Activated CD4-positive, alpha-beta T cell treated with anti-CD3 and anti-CD28 coated beads, Interleukin-2, amount 50 U/mL, for 16 hours (primary cell): ENCODE results near the gene MBP.
"Not testable (repeated sequence)": the region's sequence is repeated elsewhere in the genome, so short reads cannot be mapped to it uniquely, and the experiment has no call there.

Experiments
- DNase-seq: peaks from one replicate; pipeline ENCODE4 v3.0.0-alpha.2; 2020

Gene MBP

GRCh38 chr18:76982841-76983583 lies 149.6 kb downstream of the MBP start:
- peak; percentile 90 for DNase-seq

DNA sequence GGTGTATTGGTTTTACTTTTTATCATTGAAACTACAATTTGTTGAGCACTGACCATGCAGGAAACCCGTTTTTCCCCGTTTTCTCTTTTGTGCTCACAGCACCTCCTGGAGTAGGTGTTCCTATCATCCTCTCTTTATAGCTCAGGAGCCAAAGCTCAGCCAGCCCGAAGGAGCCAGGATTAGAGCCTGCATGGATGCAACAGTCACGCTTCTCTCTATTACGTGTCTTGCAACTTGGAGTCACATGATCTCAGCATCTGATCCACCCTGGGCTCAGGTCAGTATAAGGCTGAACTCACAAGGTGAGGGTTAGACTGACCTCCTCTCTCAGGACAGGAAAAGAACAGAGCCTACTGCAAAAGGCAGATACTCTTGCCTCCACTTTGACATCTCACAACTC lies 150.5 kb downstream of the MBP start:
- no peak for DNase-seq

DNA sequence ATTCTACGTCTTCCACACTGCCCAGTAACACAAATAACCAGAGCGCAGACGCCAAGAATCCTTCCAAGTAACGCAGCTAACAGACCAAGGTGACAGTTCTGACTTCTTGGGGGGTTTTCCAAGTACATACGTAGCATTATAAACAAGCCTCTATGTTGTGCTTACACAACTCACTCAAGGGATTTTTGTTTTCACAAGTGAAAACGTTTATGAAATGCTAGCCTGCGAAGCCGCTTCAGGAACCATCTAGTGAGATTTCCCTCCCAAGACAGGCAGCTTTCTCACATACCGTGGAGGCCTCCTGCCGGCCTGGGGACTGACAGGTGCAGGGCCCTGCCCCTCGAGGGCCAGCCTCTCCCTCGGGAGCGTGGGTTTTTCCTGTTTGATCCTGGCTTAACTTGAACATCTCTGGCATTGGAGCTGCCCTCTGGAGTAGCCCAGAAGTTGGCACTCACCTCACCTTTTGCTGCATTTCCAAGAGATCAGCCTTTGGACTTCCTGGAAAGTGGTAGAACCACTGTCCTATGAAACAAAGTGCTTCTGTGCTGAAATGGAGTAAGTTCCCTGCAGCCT lies 151.1 kb downstream of the MBP start:
- no peak for DNase-seq

DNA sequence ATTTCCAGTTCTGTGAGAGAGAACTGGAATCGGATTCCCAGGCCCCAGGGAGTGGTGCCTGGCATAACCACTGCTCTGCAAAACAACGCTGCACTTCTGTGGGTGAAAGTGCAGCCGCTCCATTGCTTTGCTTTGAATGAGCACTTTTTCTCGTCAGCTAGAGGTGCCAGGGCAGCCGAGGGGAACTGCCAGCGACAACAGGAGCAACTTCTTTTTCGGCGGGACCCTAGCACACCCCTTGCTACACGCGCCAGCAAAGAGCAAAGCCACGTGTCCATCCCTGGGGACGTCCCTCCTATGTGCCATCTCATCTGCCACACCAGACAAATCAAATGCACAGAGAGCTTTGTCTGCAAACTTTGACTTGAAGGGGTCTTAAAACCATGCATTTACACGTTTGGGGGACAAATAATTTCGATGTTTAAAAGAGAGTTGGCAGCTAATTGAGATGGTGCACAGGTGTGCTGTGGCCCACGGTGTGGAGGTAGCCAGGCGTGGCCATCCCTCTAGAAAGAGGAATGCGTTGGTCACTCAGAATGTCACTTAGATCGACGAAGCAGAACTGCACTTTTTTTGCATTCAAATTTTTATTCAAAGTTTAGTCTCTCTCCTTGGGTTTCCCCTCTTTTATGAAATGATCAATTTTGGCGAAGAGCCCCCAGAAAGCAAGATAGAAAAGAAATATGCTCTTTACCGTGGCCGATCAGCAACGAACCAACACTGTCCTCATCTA lies 151.8 kb downstream of the MBP start:
- DNase-seq = no peak

DNA sequence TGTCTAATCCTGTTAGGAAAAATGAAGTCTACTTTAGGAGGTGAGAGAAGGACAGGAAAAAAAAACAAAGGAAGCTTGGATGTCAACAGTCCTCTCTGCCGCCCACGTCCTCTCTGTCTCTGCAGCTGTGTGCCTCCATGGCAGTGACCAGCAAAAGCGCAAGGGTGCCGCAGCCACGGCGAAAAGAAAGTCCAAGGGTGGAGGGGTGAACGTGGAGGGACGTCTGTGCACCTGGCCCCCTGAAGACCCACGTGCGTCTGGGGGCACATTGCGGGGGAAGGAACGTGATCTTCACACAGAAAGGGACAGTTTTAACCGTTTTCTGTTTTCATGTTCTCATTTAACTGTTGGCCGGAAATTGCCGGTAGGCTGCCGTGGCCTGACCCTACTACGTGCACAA lies 152.7 kb downstream of the MBP start:
- no peak for DNase-seq

DNA sequence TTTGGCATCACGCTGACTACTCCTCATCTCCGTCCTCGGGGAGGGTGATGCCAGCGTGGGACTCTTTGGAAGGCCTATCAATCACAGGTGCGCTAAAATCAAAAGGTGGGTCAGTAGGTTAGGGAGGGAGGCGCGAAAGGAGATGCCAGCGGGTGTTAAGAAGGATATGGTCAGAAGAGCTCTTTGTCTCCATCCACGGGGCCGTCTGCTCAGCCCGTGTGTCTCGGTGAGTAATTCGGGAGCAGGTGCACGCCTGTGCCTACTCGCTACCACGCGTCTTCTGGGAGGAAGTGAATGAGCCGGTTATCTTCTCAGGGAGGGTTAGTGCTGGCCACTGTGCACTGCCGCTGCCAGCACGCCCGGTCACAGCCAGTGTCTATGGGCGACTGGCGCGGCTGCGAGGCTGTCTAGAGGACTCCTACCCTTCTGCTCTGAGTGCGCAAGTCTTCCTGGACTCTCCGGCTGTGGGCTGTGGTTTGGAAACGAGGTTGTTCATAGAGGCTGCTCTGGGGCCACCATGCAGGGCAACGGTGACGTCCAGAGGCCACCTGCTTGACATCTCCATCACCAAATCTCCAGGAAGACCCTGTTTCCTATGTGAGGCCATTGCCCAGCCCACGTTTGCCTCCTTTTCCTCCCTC lies 153.4 kb downstream of the MBP start:
- DNase-seq = no peak

DNA sequence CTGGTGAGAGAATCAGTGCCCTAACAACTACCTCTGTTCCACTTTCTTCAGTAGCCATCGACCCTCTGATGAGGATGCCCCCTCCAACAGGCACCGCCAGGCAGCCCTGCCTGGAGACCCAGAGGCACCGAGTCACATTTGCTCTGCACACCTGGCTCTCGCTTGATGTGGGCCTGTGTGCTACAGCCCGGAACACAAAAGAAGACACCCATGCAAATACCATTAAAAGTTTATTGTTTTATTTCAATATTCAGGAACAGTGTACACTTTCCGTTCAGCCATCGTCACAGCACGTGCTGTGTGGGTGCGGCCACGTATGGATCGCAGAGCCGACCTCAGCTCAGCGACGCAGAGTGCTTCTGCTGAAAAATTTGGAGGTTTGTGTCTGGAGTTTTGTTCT lies 154.0 kb downstream of the MBP start:
- DNase-seq = no peak

GRCh38 chr18:76977684-76978232 lies 154.8 kb downstream of the MBP start:
- DNase-seq = no peak

DNA sequence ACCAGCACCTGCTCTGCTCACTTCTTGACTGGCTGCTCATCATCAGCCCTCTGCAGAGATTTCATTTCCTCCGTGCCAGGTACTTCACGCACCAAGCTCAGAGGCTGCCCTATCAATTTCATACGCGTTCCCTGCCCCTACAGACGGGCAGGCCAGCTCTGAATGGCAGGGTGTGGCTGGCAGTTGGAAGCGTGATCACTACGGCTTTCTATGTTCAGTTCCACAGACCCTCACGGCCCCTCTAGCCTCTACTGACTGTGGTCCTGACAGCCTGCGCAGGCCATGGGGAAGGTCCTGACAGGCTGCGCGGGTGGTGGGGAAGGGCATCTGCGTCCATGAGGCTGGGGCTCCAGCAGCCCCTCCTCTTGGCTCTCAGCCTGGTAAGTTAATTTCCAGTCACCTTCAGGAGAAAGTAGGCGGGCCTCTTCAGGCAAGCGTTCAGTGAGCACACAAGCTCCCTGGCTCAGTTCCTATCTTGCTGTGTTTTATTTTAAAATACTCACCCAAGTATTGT lies 155.4 kb downstream of the MBP start:
- no peak for DNase-seq

- no peak for DNase-seq
These were observed 156.9 kb downstream of the MBP start for GRCh38 chr18:76975577-76976110.

- DNase-seq = no peak
These were observed 158.2 kb downstream of the MBP start for GRCh38 chr18:76974386-76974785.

- no peak for DNase-seq
These were observed 158.9 kb downstream of the MBP start for GRCh38 chr18:76973520-76974266.

GRCh38 chr18:76972846-76973519 lies 159.6 kb downstream of the MBP start:
- no peak for DNase-seq

- no peak for DNase-seq
These were observed 160.3 kb downstream of the MBP start for GRCh38 chr18:76972241-76972640.

DNA sequence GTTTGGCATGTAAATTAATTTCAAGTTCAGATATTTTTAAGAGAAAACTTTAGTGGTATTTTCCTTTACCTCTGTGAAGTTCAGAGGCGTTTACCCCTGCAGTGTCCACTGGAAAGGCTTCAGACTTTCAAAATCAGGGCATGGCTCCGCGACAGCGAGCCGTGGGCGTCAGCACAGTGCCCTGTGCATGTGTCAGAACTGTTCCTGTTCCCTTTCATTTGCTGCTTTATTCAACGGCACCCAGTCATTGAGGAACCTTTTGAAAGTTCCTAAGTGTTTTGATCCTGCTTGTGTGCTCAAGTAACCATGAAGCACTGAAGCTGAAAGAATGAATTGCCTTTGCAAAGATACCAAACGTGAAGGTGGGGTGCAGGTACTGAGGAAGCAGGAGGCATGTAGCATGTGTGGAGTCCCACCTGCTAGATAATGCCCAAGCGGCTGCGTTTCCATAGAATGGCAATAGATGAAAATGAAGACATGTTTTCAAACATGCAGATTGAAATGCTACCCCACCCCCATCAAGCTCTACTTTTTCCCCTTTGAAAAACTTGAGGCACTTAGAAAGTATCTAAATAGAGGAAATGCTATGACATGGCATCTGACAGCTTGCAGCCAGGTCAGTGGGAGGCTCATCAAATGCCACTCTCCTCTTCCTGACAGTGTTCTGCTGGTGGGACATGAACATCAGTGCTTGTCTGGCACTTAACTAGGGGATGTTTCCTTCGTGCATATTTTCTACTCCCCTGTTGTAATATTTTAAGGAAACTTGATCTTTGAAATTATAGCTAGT lies 161.6 kb downstream of the MBP start:
- DNase-seq = no peak

DNA sequence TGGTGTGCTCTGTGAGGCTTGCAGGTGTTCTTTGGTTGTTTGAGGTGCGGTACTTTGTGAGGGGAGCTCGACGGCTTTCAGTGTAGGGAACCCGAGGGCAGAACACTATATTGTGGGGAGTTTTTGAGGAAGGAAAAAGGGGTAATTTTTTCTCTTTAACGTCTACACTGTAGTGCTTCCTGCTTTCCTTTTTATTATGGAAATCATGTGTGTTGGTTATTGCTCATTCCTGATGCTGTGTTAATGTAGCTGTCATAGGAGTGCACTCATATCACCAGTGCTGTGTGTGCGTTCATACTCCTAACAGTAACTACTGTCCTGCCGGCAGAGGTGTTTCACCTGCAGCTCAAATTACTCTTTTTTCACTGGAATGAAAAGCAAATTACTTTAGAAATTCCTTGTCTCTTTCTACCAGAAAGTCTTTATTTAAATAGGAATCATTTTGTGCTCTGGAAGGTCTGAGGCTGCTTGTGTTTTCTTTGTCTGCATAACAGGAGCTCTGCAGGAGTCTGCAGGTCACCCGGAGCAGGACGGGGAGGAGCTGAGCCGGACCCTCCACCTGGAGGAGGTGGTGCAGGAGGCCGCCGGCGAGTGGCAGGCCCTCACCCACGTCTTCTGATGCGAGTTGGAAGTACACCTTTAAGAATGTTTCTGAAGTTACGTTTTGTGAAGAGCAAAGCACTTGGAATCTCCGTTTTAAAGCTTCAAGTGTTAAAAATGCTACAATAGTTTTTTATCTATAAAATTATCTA lies 164.7 kb downstream of the MBP start:
- DNase-seq = no peak

GRCh38 chr18:76967299-76967698 lies 165.3 kb downstream of the MBP start:
- not testable (repeated sequence) for DNase-seq

GRCh38 chr18:76965555-76966151 lies 166.9 kb downstream of the MBP start:
- DNase-seq = not testable (repeated sequence)

DNA sequence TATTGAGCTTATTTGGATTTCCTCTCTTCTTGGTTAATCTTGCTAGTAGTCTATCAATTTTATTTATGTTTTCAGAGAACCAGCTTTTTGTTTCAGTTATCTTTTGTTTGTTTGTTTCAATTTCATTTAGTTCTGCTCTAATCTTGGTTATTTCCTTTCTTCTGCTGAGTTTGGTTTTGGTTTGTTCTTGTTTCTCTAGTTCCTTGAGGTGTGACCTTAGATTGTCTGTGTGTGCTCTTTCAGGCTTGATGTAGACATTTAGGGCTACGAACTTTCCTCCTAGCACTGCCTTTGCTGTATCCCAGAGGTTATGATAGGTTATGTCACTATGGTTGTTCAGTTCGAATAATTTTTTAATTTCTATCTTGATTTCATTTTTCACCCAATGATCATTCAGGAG lies 168.6 kb downstream of the MBP start:
- no peak for DNase-seq
